ENCODE data around the gene NOTCH1.

Gene NOTCH1

GRCh38 chr9:136565715-136566552 is 20.1 kb upstream of the NOTCH1 start:
- TF ChIP-seq, protein P1, sequence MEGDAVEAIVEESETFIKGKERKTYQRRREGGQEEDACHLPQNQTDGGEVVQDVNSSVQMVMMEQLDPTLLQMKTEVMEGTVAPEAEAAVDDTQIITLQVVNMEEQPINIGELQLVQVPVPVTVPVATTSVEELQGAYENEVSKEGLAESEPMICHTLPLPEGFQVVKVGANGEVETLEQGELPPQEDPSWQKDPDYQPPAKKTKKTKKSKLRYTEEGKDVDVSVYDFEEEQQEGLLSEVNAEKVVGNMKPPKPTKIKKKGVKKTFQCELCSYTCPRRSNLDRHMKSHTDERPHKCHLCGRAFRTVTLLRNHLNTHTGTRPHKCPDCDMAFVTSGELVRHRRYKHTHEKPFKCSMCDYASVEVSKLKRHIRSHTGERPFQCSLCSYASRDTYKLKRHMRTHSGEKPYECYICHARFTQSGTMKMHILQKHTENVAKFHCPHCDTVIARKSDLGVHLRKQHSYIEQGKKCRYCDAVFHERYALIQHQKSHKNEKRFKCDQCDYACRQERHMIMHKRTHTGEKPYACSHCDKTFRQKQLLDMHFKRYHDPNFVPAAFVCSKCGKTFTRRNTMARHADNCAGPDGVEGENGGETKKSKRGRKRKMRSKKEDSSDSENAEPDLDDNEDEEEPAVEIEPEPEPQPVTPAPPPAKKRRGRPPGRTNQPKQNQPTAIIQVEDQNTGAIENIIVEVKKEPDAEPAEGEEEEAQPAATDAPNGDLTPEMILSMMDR (conservative IDR thresholded peaks at IDR 0.05): no peak
- no peak overlapping the region for H3K27ac ChIP-seq

DNA sequence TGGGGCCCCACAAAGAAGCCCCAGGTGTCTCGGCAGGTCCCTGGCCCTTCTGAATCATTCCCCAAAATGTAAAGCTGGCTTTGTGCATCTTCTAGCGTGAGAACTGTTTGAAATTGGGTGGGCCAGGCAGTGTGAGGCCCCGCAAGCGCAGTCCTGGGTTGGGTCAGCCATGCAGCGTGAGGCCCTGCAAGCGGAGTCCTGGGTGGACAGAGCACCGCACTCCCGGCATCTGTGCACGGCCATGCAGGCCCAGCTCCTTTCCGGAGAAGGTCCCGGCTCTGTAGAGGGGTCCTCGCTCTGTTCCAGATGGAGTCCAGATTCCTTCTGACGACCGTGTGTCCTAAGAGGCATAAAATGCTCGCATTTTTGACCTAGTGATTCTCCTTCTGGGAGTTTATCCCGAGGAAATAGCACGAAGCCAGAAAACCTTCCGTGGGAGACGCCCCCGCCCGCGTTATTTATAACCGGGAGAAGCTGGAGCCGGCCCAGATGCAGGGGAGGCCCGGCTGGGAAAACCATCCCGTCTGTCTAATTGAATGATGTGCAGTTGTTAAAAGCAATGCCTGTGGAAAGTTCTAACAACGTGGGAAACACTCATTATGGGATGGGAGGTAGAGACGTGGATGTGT is 19.4 kb upstream of the NOTCH1 start:
- H3K27ac ChIP-seq: no peak overlapping the region

GRCh38 chr9:136564379-136564988 is 18.6 kb upstream of the NOTCH1 start:
- TF ChIP-seq, protein P1 (conservative IDR thresholded peaks at IDR 0.05): no peak
- no peak overlapping the region for H3K27ac ChIP-seq

More for the DNA sequence above, 19.4 kb upstream of the NOTCH1 start:
- TF ChIP-seq, protein P1 (conservative IDR thresholded peaks at IDR 0.05): no peak

DNA sequence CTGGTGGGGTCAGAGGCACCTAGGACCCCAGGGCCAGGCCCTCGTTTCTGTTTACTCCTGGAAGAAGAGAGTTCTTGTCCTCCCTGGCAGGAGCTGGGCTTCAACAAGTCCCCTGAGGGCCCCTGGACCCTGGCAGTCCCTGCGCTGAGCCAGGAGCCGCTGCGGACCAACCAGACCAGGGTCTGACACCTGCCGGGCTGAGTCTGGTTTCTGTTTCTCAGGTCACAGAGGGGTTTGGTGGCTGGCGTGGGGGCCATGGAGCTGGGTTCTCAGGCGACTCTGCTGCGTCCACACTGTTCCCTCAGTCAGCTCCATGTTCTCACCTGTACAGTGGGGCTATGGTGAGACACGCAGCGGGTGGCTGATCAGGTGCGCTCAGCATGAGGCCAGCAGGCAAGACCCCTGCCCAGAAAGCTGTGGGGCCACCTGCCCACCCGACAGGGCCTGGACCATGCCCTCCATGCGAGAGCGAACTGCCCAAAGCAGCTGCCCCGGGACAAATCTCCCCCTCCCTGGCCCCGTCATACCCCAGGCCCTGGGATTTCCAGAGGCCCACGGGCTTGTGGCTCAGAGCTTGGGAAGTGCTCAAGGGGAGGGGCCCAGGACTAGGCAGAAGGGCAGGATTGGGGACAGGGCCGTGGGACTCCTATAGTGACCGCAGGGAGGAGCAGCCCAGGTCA is 17.9 kb upstream of the NOTCH1 start:
- TF ChIP-seq, protein P1 (conservative IDR thresholded peaks at IDR 0.05): no peak
- H3K27ac ChIP-seq: no peak overlapping the region

- no peak overlapping the region for H3K27ac ChIP-seq
- TF ChIP-seq, protein P1 (conservative IDR thresholded peaks at IDR 0.05): no peak
Observed at GRCh38 chr9:136562746-136563495, 17.1 kb upstream of the NOTCH1 start.

- H3K27ac ChIP-seq: no peak overlapping the region
- TF ChIP-seq, protein P1 (conservative IDR thresholded peaks at IDR 0.05): no peak
Observed at GRCh38 chr9:136561779-136562178, 15.9 kb upstream of the NOTCH1 start.

Measured in VCaP (cell line).